OCI-LY1 (cell line): Measurements from ENCODE around the gene C5orf22.
"Not testable (repeated sequence)": the region's sequence is repeated elsewhere in the genome, so short reads cannot be mapped to it uniquely, and the experiment has no call there.

Experiments
- H2AFZ ChIP-seq: fragments of 200-600 bp; sonication (generic), shearing (Covaris generic); 2 replicates; pipeline ENCODE4 v1.6.0; 2014; ENCODE audit warnings: antibody characterized with exemption, mild to moderate bottlenecking, low read length
- H3F3A ChIP-seq: fragments of 200-600 bp; sonication (generic), shearing (Covaris generic); 2 replicates; pipeline ENCODE4 v1.6.0; 2014; ENCODE audit warnings: mild to moderate bottlenecking, antibody characterized with exemption, low read length, moderate library complexity; ENCODE audit not compliant: insufficient read depth
- H3K27ac ChIP-seq: fragments of 200-600 bp; sonication (generic); 2 replicates; pipeline ENCODE4 v1.5.1; 2014; ENCODE audit warnings: low read length, mixed run types, mild to moderate bottlenecking, low read depth; ENCODE audit not compliant: poor library complexity, severe bottlenecking
- H3K27me3 ChIP-seq: fragments of 200-600 bp; sonication (generic); 2 replicates; pipeline ENCODE4 v1.6.0; 2014; ENCODE audit warnings: antibody characterized with exemption, mild to moderate bottlenecking, low read length, moderate library complexity; ENCODE audit not compliant: insufficient read depth
- H3K36me3 ChIP-seq: fragments of 200-600 bp; sonication (generic); 2 replicates; pipeline ENCODE4 v1.6.1; 2014; ENCODE audit warnings: mild to moderate bottlenecking, antibody characterized with exemption, low read length, moderate library complexity, mixed read lengths; ENCODE audit not compliant: insufficient read depth
- H3K4me1 ChIP-seq: fragments of 200-600 bp; sonication (generic); 2 replicates; pipeline ENCODE4 v1.5.1; 2014; ENCODE audit warnings: mild to moderate bottlenecking, low read length, moderate library complexity; ENCODE audit not compliant: insufficient read depth, severe bottlenecking
- H3K4me2 ChIP-seq: fragments of 200-600 bp; sonication (generic), shearing (Covaris generic); 2 replicates; pipeline ENCODE4 v1.6.1; 2014; ENCODE audit warnings: low read length
- H3K4me3 ChIP-seq: fragments of 200-600 bp; sonication (generic); 2 replicates; pipeline ENCODE4 v1.5.1; 2014; ENCODE audit warnings: low read length, low read depth, mild to moderate bottlenecking, mixed read lengths; ENCODE audit not compliant: poor library complexity, severe bottlenecking
- H3K79me2 ChIP-seq: fragments of 200-600 bp; shearing (Covaris generic); 2 replicates; pipeline ENCODE4 v1.6.1; 2016; ENCODE audit warnings: mixed run types, low read length, mixed read lengths; ENCODE audit not compliant: insufficient read depth
- H3K9ac ChIP-seq: fragments of 200-600 bp; sonication (generic), shearing (Covaris generic); 2 replicates; pipeline ENCODE4 v1.6.1; 2014; ENCODE audit warnings: mild to moderate bottlenecking, low read length, mixed read lengths
- H3K9me2 ChIP-seq: fragments of 200-600 bp; sonication (generic), shearing (Covaris generic); 2 replicates; pipeline ENCODE4 v1.6.1; 2014; ENCODE audit warnings: low read depth, mild to moderate bottlenecking, low read length, mixed read lengths
- H3K9me3 ChIP-seq: fragments of 200-600 bp; shearing (Covaris generic); 2 replicates; pipeline ENCODE4 v1.6.1; 2014; ENCODE audit warnings: low read length, mixed read lengths
- H4K20me1 ChIP-seq: fragments of 200-600 bp; sonication (generic), shearing (Covaris generic); 2 replicates; pipeline ENCODE4 v1.6.0; 2016; ENCODE audit warnings: mild to moderate bottlenecking, low read length; ENCODE audit not compliant: insufficient read depth
- CTCF ChIP-seq: fragments of 200-600 bp; sonication (generic), shearing (Covaris generic); IDR thresholded peaks from 2 replicates; pipeline ENCODE4 v1.5.1; 2017; ENCODE audit warnings: mild to moderate bottlenecking, antibody characterized with exemption, low read length, moderate library complexity, mixed read lengths
- EZH2 ChIP-seq: fragments of 200-600 bp; sonication (generic), shearing (Covaris generic); IDR thresholded peaks from 2 replicates; pipeline ENCODE4 v1.8.0; 2017; ENCODE audit warnings: borderline replicate concordance, mixed run types, mild to moderate bottlenecking, antibody characterized with exemption, low read length, moderate library complexity, mixed read lengths

Gene C5orf22

DNA sequence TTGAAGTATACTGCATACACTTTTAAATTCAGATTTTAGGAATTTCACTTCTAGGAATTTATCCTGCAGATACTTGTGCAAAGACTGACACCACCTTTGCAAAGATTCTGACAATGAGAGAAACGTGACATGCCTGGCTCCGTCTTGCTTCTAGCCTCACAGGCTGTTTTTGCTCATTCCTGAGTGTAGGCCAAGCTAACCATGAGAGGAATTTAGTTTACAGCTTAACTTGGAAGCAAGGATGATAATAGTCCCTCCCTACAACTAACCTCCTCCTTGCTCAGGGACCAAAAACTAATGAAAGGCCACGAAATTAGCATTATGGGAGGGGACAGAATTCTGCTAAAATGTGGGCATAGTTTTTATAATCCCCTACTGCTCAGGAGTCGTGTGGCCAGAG, 31.1 kb downstream of the C5orf22 start:
- no peaks in the 10 kb centered on the region for H3K4me1 ChIP-seq
- H3K9me2 ChIP-seq = no peaks in the 10 kb centered on the region
- no peak overlapping the region for H3K9ac ChIP-seq
- no peak overlapping the region for H3K27ac ChIP-seq
- no peak overlapping the region for H2AFZ ChIP-seq
- no peaks in the 10 kb centered on the region for H3K79me2 ChIP-seq
- H3K4me3 ChIP-seq = no peak overlapping the region
- no peaks in the 10 kb centered on the region for H3F3A ChIP-seq
- H3K9me3 ChIP-seq = no peaks in the 10 kb centered on the region
- no peaks in the 10 kb centered on the region for H3K27me3 ChIP-seq
- no peaks in the 10 kb centered on the region for H3K36me3 ChIP-seq
- no peak for TF ChIP-seq EZH2
- no peak for TF ChIP-seq CTCF
- H4K20me1 ChIP-seq = no peaks in the 10 kb centered on the region
- H3K4me2 ChIP-seq = no peak overlapping the region

DNA sequence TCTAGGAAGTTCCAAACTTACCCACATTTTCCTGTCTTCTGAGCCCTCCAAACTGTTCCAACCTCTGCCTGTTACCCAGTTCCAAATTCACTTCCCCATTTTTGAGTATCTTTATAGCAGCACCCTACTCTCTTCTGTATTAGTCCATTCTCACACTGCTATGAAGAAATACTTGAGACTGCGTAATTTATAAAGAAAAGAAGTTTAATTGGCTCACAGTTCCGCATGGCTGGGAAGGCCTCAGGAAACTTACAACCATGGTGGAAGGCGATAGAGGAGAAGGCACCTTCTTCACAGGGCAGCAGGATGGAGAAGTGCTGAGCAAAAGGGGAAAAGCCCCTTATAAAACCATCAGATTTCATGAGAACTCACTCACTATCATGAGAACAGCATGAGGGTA, 34.3 kb downstream of the C5orf22 start:
- H3K36me3 ChIP-seq, H4K20me1 ChIP-seq, H3K9ac ChIP-seq, H3K4me1 ChIP-seq, H3F3A ChIP-seq, H3K4me3 ChIP-seq, H3K4me2 ChIP-seq, H3K27ac ChIP-seq, H3K9me2 ChIP-seq, H3K27me3 ChIP-seq, H3K9me3 ChIP-seq, H3K79me2 ChIP-seq, H2AFZ ChIP-seq: not testable (repeated sequence)

DNA sequence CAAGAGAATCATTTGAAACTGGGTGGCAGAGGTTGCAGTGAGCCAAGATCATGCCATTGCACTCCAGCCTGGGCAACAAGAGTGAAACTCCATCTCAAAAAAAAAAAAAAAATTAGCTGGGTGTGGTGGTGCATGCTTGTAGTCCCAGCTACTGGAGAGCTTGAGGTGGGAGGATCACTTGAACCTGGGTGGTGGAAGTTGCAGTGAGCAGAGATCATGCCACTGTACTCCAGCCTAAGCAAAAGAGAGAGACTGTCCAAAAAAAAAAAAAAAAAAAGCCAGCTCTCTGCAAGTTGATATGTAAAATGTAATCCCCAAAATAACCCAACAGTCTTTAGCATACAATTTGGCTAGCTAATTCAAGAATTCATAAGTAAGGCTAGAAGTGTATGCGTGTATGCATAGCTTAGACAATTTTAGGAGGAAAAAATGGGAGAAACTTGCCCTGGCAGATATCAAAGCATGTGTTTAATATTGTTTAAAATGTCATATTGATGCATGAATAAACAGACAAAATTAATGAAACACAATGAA, 36.3 kb downstream of the C5orf22 start:
- H3K9me2 ChIP-seq = no peaks in the 10 kb centered on the region

More for the DNA sequence above, 36.3 kb downstream of the C5orf22 start:
- Histone ChIP-seq H3K9ac (no peak overlapping the region), H4K20me1 (no peaks in the 10 kb centered on the region), H3K4me3 (no peak overlapping the region), H3F3A (no peaks in the 10 kb centered on the region), H3K4me1 (no peaks in the 10 kb centered on the region), H3K27me3 (0 out of 2 replicates have a peak, but pooled peaks cover 3% of the 10 kb centered on the region), H3K27ac (no peak overlapping the region), H3K79me2 (no peaks in the 10 kb centered on the region), H2AFZ (no peak overlapping the region), H3K9me3 (no peaks in the 10 kb centered on the region), H3K4me2 (no peak overlapping the region), H3K36me3 (no peaks in the 10 kb centered on the region)
- TF ChIP-seq CTCF = no peak
- TF ChIP-seq EZH2 = no peak
